ENCODE measurements around the gene CDK19. TPM values are rescaled to one million over a fixed set of nuclear protein-coding genes. Genes with fewer than 3 reads are reported as not detected.

Gene CDK19
- total and polyA plus RNA-seq, 2 experiments from 2014 or later: 3.3 to 11.2 TPM

- Histone ChIP-seq H3K9ac (no peak overlapping the region), H4K20me1 (ENCODE audit: insufficient read depth) (peaks cover 4% of the 10 kb centered on the region; the same call in 1 of the 2 replicates), H3K4me1 (ENCODE audit: insufficient read depth) (no peaks in the 10 kb centered on the region), H3K9me3 (ENCODE audit: low read depth) (no peaks in the 10 kb centered on the region), H3K9me2 (ENCODE audit: insufficient read depth) (no peaks in the 10 kb centered on the region), H3K27me3 (replicated peaks; ENCODE audit: insufficient read depth) (no peaks in the 10 kb centered on the region), H3K79me2 (ENCODE audit: insufficient read depth) (peaks cover 11% of the 10 kb centered on the region; the same call in 1 of the 2 replicates), H3K4me2 (ENCODE audit: unreplicated experiment) (no peak overlapping the region), H3F3A (ENCODE audit: insufficient read depth) (no peaks in the 10 kb centered on the region), H3K27ac (no peak overlapping the region), H3K4me3 (no peak overlapping the region), H3K36me3 (ENCODE audit: low read depth) (no peaks in the 10 kb centered on the region), H2AFZ (no peak overlapping the region)
- in situ Hi-C loops (cut with MboI): no loop called here
- DNase-seq: no peak
- TF ChIP-seq EZH2 (IDR thresholded peaks at IDR 0.05; ENCODE audit: insufficient read depth, poor library complexity, severe bottlenecking): no peak
- 92 to 100% methylated on average over 1 of the region's 1 CpG for WGBS, 2 experiments (ENCODE audit: low coverage in 1 of 2, low lambda C conversion rate in 2 of 2, missing lambda C conversion rate in 2 of 2)
These were observed 28.6 kb downstream of the CDK19 start for GRCh38 chr6:110786696-110787095.

GRCh38 chr6:110786271-110786670, 29.0 kb downstream of the CDK19 start:
- H3K9me3 ChIP-seq (ENCODE audit: low read depth): no peaks in the 10 kb centered on the region
- in situ Hi-C loops (cut with MboI): no loop called here
- H4K20me1 ChIP-seq (ENCODE audit: insufficient read depth): peaks cover 7% of the 10 kb centered on the region; the same call in 1 of the 2 replicates
- no peaks in the 10 kb centered on the region for H3F3A ChIP-seq (ENCODE audit: insufficient read depth)
- H3K4me3 ChIP-seq: no peak overlapping the region
- no peak for TF ChIP-seq EZH2phosphoT487 (IDR thresholded peaks at IDR 0.05; ENCODE audit: insufficient read depth, low read depth)
- no peak for TF ChIP-seq EZH2 (IDR thresholded peaks at IDR 0.05; ENCODE audit: insufficient read depth, poor library complexity, severe bottlenecking)
- H2AFZ ChIP-seq: no peak overlapping the region
- H3K4me2 ChIP-seq (ENCODE audit: unreplicated experiment): no peak overlapping the region
- no peaks in the 10 kb centered on the region for H3K4me1 ChIP-seq (ENCODE audit: insufficient read depth)
- no peak overlapping the region for H3K9ac ChIP-seq
- no peak for DNase-seq
- peaks cover 11% of the 10 kb centered on the region for H3K79me2 ChIP-seq (ENCODE audit: insufficient read depth)
- no peaks in the 10 kb centered on the region for H3K9me2 ChIP-seq (ENCODE audit: insufficient read depth)
- no peaks in the 10 kb centered on the region for H3K36me3 ChIP-seq (ENCODE audit: low read depth)
- H3K27ac ChIP-seq: no peak overlapping the region
- 85 to 88% methylated on average over 3 of the region's 3 CpGs for WGBS, 2 experiments (ENCODE audit: low coverage in 1 of 2, low lambda C conversion rate in 2 of 2, missing lambda C conversion rate in 2 of 2)
- H3K27me3 ChIP-seq (replicated peaks; ENCODE audit: insufficient read depth): no peaks in the 10 kb centered on the region

- Histone ChIP-seq H3K27me3 (replicated peaks; ENCODE audit: insufficient read depth) (no peaks in the 10 kb centered on the region), H4K20me1 (ENCODE audit: insufficient read depth) (peaks cover 9% of the 10 kb centered on the region; the same call in 1 of the 2 replicates), H3K9me3 (ENCODE audit: low read depth) (no peaks in the 10 kb centered on the region), H3K4me2 (ENCODE audit: unreplicated experiment) (no peak overlapping the region), H3K27ac (no peak overlapping the region), H3K4me1 (ENCODE audit: insufficient read depth) (no peaks in the 10 kb centered on the region), H3K9ac (no peak overlapping the region), H2AFZ (no peak overlapping the region), H3K79me2 (ENCODE audit: insufficient read depth) (peaks cover 15% of the 10 kb centered on the region), H3K9me2 (ENCODE audit: insufficient read depth) (no peaks in the 10 kb centered on the region), H3K4me3 (no peak overlapping the region), H3K36me3 (ENCODE audit: low read depth) (no peaks in the 10 kb centered on the region), H3F3A (ENCODE audit: insufficient read depth) (no peaks in the 10 kb centered on the region)
- WGBS, 2 experiments (ENCODE audit: low coverage in 1 of 2, low lambda C conversion rate in 2 of 2, missing lambda C conversion rate in 2 of 2): 50 to 65% methylated on average over 1 of the region's 1 CpG
- in situ Hi-C loops (cut with MboI): no loop called here
- DNase-seq: no peak
- TF ChIP-seq EZH2phosphoT487 (IDR thresholded peaks at IDR 0.05; ENCODE audit: insufficient read depth, low read depth): no peak
These were observed 30.7 kb downstream of the CDK19 start for GRCh38 chr6:110784610-110784979.

- Histone ChIP-seq H3K79me2 (ENCODE audit: insufficient read depth) (peaks cover 20% of the 10 kb centered on the region), H3K36me3 (ENCODE audit: low read depth) (no peaks in the 10 kb centered on the region), H2AFZ (no peak overlapping the region), H3F3A (ENCODE audit: insufficient read depth) (no peaks in the 10 kb centered on the region), H3K9me3 (ENCODE audit: low read depth) (no peaks in the 10 kb centered on the region), H3K4me2 (ENCODE audit: unreplicated experiment) (no peak overlapping the region), H3K9ac (no peak overlapping the region), H4K20me1 (ENCODE audit: insufficient read depth) (peaks cover 9% of the 10 kb centered on the region; the same call in 1 of the 2 replicates), H3K27ac (no peak overlapping the region), H3K4me1 (ENCODE audit: insufficient read depth) (no peaks in the 10 kb centered on the region), H3K9me2 (ENCODE audit: insufficient read depth) (no peaks in the 10 kb centered on the region), H3K27me3 (replicated peaks; ENCODE audit: insufficient read depth) (no peaks in the 10 kb centered on the region), H3K4me3 (no peak overlapping the region)
- WGBS, 2 experiments (ENCODE audit: low coverage in 1 of 2, low lambda C conversion rate in 2 of 2, missing lambda C conversion rate in 2 of 2): 79 to 84% methylated on average over 7 of the region's 7 CpGs
- DNase-seq: no peak
- TF ChIP-seq EZH2 (IDR thresholded peaks at IDR 0.05; ENCODE audit: insufficient read depth, poor library complexity, severe bottlenecking) (no peak), EZH2phosphoT487 (IDR thresholded peaks at IDR 0.05; ENCODE audit: insufficient read depth, low read depth) (no peak)
- in situ Hi-C loops (cut with MboI): no loop called here
These were observed 33.6 kb downstream of the CDK19 start for GRCh38 chr6:110781522-110782214.

All from GM23248 (cell line).